ENCODE data around the gene CALN1.
"Not testable (repeated sequence)": the region's sequence is repeated elsewhere in the genome, so short reads cannot be mapped to it uniquely, and the experiment has no call there.

Gene CALN1

DNA sequence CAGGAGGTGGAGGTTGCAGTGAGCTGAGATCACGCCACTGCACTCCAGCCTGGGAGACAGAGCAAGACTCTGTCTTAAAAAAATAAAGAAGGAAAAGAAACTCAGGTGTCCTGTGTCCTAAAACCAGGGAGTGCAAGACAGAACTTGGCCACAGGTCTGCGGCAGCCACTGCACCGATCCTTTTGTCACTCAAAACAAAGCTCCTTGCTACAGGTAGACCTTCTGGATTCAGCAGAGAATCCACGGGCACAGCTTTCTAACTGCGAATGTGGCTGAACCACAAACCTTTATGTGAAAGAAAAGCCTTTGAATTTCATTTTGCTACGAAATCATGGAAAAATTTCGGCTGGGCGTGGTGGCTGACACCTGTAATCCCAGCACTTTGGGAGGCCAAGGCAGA, 634.9 kb downstream of the CALN1 start:
- DNase-seq, result no peak

GRCh38 chr7:71776726-71777125, 635.4 kb downstream of the CALN1 start:
- no peak for DNase-seq

DNA sequence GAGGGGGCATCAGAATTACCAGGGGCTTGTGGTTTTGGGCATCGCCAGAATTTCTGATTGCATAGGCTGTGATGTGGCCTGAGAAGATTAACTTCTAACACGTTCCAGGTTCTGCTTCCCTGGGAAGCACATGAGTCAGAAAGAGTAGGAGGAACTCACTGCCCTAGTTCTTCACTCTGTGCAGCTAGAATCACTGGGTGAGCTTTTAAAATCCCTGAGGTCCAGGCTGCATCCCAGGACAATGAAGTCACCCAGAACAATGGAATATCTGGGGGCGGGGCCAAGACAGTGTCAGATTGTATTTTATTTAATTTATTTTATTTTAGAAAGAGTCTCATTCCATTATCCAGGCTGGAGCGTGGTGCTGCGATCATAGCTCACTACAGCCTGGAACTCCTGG, 636.5 kb downstream of the CALN1 start:
- no peak for DNase-seq

GRCh38 chr7:71772779-71773178, 639.4 kb downstream of the CALN1 start:
- no peak for DNase-seq

DNA sequence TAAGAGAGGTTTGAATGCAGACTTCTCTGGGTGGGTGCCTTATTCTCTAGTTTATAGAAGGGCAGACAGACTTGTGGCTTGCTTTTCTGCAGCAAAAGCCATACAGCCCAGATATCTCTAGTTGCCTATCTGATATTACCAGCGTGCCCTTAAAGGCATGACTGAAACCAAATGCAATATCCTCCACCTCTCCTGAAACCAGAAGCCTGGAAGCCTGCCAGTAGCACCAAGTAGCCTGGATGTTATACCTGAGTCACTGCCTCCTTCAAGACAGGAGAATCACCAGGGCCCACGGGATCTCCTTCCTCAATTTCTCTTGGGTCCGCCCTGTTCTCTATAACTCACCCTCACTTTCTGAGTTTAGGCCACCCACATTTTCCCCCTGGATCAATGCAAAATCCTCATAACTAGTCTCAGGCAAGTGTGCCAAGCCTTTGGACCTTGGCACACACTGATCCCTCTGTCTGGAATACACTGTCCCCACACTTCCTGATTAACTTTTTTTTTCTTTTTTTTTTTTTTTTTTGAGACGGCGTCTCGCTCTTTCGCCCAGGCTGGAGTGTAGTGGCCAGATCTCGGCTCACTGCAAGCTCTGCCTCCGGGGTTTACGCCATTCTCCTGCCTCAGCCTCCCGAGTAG, 641.8 kb downstream of the CALN1 start:
- no peak for DNase-seq

DNA sequence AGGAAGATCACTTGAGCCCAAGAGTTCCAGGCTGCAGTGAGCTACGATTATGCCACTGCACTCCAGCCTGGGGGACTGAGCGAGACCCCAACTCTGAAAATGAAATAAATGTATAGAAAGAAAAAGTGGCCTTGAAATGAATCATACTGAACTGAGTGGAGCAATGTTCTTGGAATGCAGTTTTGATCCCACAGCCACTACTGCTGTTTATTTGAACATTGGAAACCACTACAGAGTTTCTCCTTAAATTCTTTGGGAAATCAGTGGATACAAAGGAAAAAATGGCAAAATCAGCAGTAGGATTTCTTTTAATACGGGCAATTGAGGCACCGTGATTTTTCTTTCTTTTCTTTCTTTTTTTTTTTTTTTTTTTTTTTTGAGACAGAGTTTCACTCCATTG, 642.8 kb downstream of the CALN1 start:
- no peak for DNase-seq

DNA sequence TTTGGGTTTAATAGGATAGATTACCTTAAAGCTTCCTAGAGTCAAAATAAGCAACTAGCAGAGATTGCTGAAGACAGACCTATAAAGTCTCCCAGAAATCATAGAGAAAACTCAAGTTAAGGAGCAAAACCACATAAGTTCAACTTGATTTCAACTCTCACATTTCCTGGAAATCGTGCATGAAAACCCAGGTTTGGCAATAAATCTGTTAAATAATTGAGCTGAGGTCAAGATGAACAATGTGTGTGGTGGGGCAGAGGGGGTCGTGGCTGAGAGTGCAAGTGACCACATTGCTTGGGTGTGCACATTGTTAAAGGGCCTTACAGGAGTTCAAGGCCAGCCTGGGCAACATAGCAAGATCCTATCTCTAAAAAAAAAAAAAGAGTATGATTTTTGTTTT, 643.7 kb downstream of the CALN1 start:
- no peak for DNase-seq

GRCh38 chr7:71766016-71766415, 646.1 kb downstream of the CALN1 start:
- DNase-seq, result no peak

DNA sequence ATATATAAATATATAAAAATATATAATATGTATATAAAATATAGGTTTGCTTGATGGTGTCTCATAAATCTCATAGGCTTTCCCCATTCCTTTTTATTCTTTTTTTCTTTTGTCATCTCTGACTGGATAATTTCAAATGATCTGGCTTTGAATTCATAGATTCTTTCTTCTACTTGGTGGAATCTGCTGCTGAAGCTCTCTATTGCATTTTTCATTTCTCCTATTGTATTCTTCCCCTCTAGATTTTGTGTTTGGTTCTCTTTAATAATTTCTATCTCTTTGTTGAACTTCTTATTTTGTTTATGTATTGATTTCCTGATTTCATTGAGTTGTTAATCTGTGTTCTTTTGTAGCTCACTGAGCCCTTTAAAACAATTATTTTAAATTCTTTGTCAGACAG, 650.8 kb downstream of the CALN1 start:
- DNase-seq, result no peak

DNA sequence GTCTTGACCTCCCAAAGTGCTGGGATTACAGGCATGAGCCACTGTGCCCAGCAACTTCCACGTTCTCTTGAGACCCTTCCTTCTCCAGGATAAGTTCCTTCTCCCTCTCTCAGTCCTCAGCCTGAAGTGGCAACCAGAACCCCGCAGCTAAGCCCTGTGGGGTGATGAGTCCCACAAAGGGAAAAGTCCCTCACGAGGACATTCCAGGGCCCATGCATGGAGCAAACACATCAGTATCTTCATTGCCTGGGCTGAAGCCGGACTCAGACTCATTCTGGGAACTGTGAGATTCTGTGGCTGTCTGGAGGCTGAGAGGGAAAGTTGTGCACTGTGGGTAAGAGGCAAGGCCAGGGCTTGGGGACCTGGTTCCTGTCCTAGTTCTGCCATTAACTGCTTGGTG, 657.3 kb downstream of the CALN1 start:
- no peak for DNase-seq

DNA sequence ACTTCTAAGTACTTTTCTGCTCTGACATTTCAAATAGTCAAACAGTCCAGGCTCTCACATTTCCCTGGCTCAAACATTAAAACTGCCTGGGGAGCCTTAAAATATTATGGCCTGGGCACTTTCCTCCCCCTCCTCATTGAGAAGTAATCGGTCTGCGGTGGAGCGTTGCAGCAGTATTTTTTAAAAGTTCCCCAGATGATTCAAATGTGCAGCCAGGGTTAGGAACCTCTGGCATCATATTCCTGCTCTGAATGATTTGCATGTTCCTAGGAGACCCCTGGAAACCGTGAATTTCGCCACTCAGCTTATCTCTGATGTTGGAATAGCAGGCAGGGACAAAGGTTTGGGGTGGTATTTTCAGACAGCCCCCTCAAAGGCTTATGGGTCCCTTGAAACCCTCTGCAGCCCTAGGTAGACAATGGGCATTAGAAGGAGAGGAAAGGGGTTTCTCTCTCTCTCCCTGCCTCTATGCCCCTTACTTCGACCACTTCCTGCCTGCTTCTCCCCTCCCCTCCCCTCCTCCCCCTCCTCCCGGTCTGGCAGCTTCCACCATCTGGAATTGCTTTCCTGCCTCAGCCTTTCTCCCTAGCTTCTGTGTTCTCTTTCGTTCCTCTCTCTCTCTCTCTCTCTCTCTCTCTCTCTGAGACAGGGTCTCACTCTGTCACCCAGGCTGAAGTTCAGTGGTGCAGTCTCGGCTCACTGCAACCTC, 658.0 kb downstream of the CALN1 start:
- DNase-seq, result no peak

GRCh38 chr7:71753236-71753635, 658.9 kb downstream of the CALN1 start:
- DNase-seq, result no peak

GRCh38 chr7:71752171-71752935, 659.8 kb downstream of the CALN1 start:
- DNase-seq, result no peak

DNA sequence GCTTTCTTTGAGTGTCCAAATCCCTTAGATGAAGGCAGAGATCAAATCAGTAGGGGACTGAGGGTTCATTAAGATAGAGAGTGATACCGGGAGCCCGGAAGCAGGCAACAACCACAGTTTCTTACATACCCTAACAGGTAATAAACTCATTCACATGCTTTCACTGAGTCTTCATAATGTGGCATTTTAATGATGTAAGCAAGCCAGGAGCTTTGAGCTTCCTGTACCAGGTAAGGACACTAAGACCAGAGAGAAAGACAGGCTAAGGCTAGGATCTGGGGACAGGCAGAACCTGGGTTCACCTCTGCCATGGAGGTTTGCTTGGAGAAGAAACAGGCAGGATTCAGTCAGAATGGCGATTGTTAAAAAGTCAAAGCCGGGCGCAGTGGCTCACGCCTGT, 661.8 kb downstream of the CALN1 start:
- no peak for DNase-seq

- DNase-seq, result no peak
These were observed 666.1 kb downstream of the CALN1 start for GRCh38 chr7:71746006-71746405.

DNA sequence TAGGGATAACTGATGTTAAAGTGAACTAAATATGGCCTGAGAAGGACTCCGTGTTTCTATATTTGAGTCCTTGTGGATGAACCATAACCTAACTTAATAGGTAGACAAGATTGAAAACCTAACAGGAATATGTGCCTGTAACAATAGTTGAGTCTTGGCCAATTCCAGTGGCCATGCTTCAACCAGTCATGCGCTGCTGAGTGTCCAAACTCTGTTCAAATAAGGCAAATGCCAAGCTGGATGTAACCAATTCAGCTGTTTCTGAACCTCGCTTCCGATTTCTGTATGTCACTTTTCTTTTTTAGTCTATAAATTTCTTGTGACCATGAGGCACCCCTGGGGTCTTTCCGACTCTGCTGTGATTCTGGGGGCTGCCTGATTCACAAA, 672.0 kb downstream of the CALN1 start:
- no peak for DNase-seq

- DNase-seq, result no peak
These were observed 672.5 kb downstream of the CALN1 start for GRCh38 chr7:71739520-71740173.

DNA sequence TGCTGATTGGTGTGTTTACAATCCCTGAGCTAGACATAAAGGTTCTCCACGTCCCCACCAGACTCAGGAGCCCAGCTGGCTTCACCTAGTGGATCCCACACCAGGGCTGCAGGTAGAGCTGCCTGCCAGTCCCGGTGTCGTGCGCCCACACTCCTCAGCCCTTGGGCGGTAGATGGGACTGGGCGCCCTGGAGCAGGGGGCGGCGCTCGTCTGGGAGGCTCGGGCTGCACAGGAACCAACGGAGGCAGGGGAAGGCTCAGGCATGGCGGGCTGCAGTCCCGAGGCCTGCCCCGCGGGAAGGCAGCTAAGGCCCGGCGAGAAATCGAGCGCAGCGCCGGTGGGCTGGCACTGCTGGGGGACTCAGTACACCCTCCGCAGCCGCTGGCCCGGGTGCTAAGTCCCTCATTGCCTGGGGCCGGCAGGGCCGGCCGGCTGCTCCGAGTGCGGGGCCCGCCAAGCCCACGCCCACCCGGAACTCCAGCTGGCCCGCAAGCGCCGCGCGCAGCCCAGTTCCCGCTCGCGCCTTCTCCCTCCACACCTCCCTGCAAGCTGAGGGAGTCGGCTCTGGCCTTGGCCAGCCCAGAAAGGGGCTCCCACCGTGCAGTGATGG, 674.1 kb downstream of the CALN1 start:
- not testable (repeated sequence) for DNase-seq

DNA sequence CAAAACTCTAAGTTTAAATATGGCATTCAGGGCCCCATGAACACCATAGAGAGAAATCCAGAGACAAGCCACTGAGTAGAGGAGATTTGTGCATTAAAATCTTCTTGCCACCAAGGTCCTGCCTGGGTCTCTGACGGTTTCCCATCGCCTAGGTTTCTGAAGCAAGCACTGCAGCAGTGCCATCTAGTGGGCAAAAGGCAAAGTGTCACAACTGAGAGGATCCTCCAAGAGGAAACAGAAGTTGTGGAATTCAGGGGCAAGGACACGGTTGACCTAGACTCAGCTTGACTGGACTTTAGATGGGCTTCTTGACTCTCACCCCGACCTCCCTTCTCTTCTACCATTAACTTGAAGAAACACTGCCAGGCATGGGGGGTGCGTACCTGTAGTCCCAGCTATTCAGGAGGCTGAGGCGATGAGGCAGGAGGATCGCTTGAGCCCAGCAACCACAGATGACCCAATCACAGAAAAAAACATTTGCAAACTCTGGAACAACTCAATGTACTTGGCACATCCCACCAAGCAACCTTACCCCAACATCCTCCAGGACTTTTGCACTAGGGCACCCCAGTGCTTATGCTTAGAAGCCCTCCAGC, 676.1 kb downstream of the CALN1 start:
- peak; percentile 31 for DNase-seq

- peak; percentile 27 for DNase-seq
These were observed 678.8 kb downstream of the CALN1 start for GRCh38 chr7:71733107-71733870.

DNA sequence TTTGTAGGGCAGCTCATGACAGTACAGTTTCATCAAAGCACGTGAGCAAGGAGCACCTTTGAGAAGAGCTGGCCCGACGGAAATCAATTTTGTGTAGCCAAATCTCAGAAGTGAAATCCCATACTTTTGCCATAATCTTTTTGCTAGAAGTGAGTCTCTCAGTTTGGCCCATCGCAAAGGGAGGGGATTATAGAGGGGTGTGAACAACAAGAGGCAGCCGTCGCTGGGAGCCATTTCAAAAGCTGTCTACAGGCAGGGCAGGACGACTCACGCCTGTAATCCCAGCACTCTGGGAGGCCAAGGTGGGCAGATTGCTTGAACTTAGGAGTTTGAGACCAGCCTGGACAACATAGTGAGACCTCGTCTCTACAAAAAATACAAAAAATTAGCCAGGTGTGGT, 680.4 kb downstream of the CALN1 start:
- no peak for DNase-seq
